Osteoblast (primary cell): ENCODE measurements around the gene SNX30. TPM values are rescaled to one million over a fixed set of nuclear protein-coding genes. Genes with fewer than 3 reads are reported as not detected.

Experiments
- DNase-seq: peaks from one replicate; pipeline ENCODE4 v3.0.0; 2011; ENCODE audit warnings: low spot score, mixed read lengths; ENCODE audit not compliant: insufficient read length; ENCODE audit errors: missing footprints
- H2AFZ ChIP-seq: 2 replicates; pipeline ENCODE4 v1.6.0; 2011; ENCODE audit warnings: mild to moderate bottlenecking, low read length
- H3K27ac ChIP-seq: 2 replicates; pipeline ENCODE4 v1.5.1; 2011; ENCODE audit warnings: mild to moderate bottlenecking, low read depth, low read length, moderate library complexity
- H3K27me3 ChIP-seq: 2 replicates; pipeline ENCODE4 v1.6.0; 2012; ENCODE audit warnings: mild to moderate bottlenecking, control low read depth, inconsistent platforms, low read length, moderate library complexity; ENCODE audit not compliant: insufficient read depth
- H3K36me3 ChIP-seq: 2 replicates; pipeline ENCODE4 v1.5.1; 2011; ENCODE audit warnings: mild to moderate bottlenecking, low read length, control low read depth, moderate library complexity; ENCODE audit not compliant: insufficient read depth
- H3K4me1 ChIP-seq: 2 replicates; pipeline ENCODE4 v1.5.1; 2011; ENCODE audit warnings: mild to moderate bottlenecking, low read length, control low read depth, moderate library complexity; ENCODE audit not compliant: insufficient read depth
- H3K4me2 ChIP-seq: 2 replicates; pipeline ENCODE4 v1.6.0; 2011; ENCODE audit warnings: mild to moderate bottlenecking, low read length; ENCODE audit not compliant: insufficient read depth
- H3K4me3 ChIP-seq: fragments of 200-600 bp; sonication (generic); 3 replicates; pipeline ENCODE4 v1.5.1; 2012; ENCODE audit warnings: mild to moderate bottlenecking, low read length, inconsistent platforms; ENCODE audit not compliant: insufficient read depth
- H3K79me2 ChIP-seq: 2 replicates; pipeline ENCODE4 v1.6.0; 2012; ENCODE audit warnings: mild to moderate bottlenecking, low read length, control low read depth, inconsistent platforms; ENCODE audit not compliant: insufficient read depth
- H3K9me3 ChIP-seq: 2 replicates; pipeline ENCODE4 v1.5.1; 2011; ENCODE audit warnings: low read depth, low read length, control low read depth
- H4K20me1 ChIP-seq: 2 replicates; pipeline ENCODE4 v1.6.0; 2012; ENCODE audit warnings: mild to moderate bottlenecking, low read length, control low read depth; ENCODE audit not compliant: insufficient read depth
- CTCF ChIP-seq: IDR thresholded peaks from 2 replicates; pipeline ENCODE4 v1.5.1; 2011; ENCODE audit warnings: mild to moderate bottlenecking, low read depth, low read length, moderate library complexity; ENCODE audit errors: extremely low read depth
- total RNA-seq: library from RNA; depleted of rRNA; stranded (reverse); fragments of >200 nt; gene quantifications from 2 replicates; pipeline ENCODE4 v1.2.3, GENCODE V29; 2012

The SNX30 gene
- total RNA-seq, 1 donor: 38.7 TPM

DNA sequence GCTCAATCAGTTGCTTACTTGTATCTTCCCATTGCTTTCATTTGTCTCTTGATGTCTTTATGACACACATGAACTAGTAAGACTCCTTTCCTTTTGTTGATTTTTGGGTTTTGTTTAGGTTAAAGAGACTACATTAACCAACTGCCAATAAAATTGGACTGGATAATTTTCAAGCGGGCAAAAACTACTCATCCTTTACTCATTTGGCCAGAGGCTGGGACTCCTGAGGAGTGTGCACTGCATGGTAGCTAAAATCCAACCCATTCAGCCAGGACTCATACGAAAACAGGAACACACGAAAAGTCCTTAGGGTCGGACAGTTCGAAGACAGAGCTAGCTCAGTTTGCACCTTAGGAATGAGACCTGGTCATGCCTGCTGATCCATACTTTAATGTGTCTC lies 134.2 kb downstream of the SNX30 start:
- Histone ChIP-seq H3K27ac (peak overlapping the region; percentile 46), H2AFZ (no peak overlapping the region), H3K4me3 (peak overlapping the region; percentile 1), H3K4me1 (peaks cover 28% of the 10 kb centered on the region), H3K9me3 (no peaks in the 10 kb centered on the region), H3K4me2 (peak overlapping the region; percentile 63), H3K36me3 (no peaks in the 10 kb centered on the region), H4K20me1 (no peaks in the 10 kb centered on the region), H3K79me2 (no peaks in the 10 kb centered on the region), H3K27me3 (no peaks in the 10 kb centered on the region)
- TF ChIP-seq CTCF: no peak
- DNase-seq: no peak

DNA sequence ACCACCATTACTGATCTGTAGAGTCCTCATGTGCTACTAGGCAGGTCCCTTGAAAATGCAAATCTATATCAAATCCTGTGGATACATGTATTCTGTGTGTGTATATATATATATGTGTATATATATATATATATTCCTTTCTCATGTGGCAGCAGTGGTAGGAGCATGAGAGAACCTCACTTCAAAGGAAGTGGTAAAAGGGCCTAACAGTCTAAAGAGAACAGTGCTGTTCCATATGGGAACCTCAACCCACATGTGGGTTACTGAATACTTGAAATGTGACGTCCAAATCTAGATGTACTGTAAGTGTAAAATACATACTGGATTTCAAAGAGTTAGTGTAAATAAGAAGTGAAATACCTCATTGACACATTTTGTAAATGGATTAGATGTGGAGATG lies 134.8 kb downstream of the SNX30 start:
- H3K4me1 ChIP-seq: peaks cover 30% of the 10 kb centered on the region
- no peak overlapping the region for H3K4me2 ChIP-seq
- peak; percentile 64 for DNase-seq
- H3K9me3 ChIP-seq: no peaks in the 10 kb centered on the region
- no peak overlapping the region for H2AFZ ChIP-seq
- H3K79me2 ChIP-seq: no peaks in the 10 kb centered on the region
- no peak overlapping the region for H3K4me3 ChIP-seq
- no peaks in the 10 kb centered on the region for H3K36me3 ChIP-seq
- no peak for TF ChIP-seq CTCF
- no peaks in the 10 kb centered on the region for H3K27me3 ChIP-seq
- H4K20me1 ChIP-seq: no peaks in the 10 kb centered on the region
- H3K27ac ChIP-seq: no peak overlapping the region

- DNase-seq: no peak
- no peak overlapping the region for H3K4me2 ChIP-seq
- no peak overlapping the region for H3K27ac ChIP-seq
- H3K79me2 ChIP-seq: no peaks in the 10 kb centered on the region
- no peaks in the 10 kb centered on the region for H3K9me3 ChIP-seq
- no peaks in the 10 kb centered on the region for H3K27me3 ChIP-seq
- peaks cover 26% of the 10 kb centered on the region for H3K4me1 ChIP-seq
- TF ChIP-seq CTCF: no peak
- H3K36me3 ChIP-seq: no peaks in the 10 kb centered on the region
- H2AFZ ChIP-seq: no peak overlapping the region
- H3K4me3 ChIP-seq: no peak overlapping the region
- no peaks in the 10 kb centered on the region for H4K20me1 ChIP-seq
These were observed 135.8 kb downstream of the SNX30 start for GRCh38 chr9:112886351-112886750.

DNA sequence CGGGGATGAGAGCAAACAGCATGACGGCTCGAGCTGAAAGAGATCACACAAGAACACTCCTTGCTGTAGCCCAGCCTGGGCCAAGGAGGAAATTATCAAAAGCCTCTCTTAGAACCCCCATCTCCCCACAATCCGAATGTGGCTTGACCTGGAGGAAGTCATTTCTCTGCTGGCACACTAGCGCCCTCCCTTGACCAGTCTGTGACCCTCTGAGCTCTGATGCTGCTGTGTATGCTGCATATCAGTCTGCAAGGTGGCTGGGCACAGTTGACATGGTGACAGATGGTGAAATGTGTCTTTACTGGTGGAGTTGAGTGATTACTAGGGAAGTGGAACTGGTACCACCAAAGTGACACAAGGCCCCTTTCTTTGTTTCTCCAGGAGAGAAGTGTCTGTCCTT lies 136.8 kb downstream of the SNX30 start:
- Histone ChIP-seq H3K4me1 (peaks cover 21% of the 10 kb centered on the region), H3K4me3 (no peak overlapping the region), H3K27ac (no peak overlapping the region), H2AFZ (no peak overlapping the region), H3K79me2 (no peaks in the 10 kb centered on the region), H4K20me1 (no peaks in the 10 kb centered on the region), H3K9me3 (no peaks in the 10 kb centered on the region), H3K36me3 (no peaks in the 10 kb centered on the region), H3K4me2 (no peak overlapping the region), H3K27me3 (no peaks in the 10 kb centered on the region)
- peak; percentile 50 for TF ChIP-seq CTCF
- DNase-seq: no peak
